HG02623 (cell line): ENCODE data around the gene MTRF1L.

Experiments
- ATAC-seq: cut with Tn5 transposase; IDR thresholded peaks from one replicate; pipeline ENCODE4 v1.9.1; 2021; ENCODE audit warnings: moderate library complexity; ENCODE audit not compliant: unreplicated experiment

The MTRF1L gene, protein sequence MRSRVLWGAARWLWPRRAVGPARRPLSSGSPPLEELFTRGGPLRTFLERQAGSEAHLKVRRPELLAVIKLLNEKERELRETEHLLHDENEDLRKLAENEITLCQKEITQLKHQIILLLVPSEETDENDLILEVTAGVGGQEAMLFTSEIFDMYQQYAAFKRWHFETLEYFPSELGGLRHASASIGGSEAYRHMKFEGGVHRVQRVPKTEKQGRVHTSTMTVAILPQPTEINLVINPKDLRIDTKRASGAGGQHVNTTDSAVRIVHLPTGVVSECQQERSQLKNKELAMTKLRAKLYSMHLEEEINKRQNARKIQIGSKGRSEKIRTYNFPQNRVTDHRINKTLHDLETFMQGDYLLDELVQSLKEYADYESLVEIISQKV

DNA sequence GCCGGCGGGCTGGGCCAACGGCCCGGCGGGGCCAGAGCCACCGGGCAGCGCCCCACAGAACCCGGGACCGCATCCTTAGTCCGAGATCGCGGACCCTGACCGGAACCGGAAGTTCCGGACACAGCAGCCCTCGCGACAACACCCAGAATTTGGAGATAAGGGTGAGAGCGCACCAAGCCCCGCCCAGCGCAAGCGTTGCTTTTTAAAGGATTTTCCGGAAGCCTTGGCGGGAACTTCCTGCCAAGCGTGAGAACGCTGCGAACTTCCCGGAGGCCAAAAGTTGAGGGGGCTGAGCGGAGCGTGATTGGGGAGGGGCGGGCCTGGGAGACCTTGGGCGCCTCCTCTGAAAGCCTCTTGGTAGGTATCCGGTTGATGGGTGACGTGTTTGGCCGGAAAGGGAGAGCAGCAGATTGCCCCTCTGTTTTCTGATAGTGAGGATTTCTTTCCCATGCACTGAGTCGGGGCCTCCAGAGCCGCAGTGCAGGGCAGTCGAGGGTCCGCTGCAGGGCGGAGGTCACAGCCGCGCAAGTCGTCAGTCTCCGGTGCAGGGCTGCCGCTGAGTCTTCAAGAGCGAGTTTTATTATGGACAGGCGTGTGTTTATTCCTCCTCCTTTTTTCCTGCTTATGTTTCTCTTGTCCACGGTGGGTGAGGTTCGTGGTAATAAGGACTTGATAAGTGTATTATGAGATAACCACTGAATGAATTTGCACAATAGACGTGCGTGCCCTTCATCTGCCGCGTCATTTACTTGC lies at the start of gene MTRF1L:
Gene MTRF1L, minus strand, starts transcription at position 97 of the 753 bp plus-strand sequence. Its CDS starts 24 bp downstream, at position 73.
- peak; percentile 93 for ATAC-seq

DNA sequence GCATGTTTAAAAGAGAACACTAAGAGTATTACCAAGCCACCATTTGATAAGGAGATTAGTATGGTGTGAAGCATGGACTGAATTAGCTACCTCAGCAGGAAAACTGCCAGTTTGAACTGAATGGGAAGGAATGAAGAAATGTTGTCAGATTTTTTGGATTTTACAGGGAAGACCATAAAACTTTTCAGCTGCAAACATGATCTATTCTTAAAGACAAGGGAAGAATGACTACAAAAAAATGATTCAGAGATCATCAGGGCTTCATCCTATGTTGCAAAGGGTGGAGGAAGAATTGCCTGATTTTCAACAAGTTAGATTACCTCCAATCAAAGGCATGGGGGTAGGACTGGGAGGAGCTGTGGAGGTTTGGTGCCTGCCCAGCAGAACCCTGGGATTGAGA lies 49.3 kb upstream of the MTRF1L start:
- ATAC-seq = no peak

DNA sequence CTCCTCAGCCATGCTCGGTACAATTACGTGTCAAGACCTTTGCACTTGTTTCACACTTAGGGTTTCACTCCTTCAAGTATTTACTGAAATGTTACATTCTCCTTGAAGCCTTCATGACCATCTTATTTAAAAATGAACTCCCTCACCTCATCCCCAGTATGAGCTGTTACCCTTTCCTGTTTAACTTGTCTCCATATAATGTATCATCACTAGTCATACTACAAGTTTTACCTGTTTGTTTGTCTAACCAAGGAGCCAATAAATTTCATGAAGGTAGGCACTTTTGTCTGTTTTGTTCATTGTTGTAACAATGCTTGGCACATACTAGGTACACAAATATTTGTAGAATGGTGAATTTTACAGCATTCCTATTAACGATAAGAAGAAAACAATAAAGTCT lies 46.1 kb upstream of the MTRF1L start:
- no peak for ATAC-seq

DNA sequence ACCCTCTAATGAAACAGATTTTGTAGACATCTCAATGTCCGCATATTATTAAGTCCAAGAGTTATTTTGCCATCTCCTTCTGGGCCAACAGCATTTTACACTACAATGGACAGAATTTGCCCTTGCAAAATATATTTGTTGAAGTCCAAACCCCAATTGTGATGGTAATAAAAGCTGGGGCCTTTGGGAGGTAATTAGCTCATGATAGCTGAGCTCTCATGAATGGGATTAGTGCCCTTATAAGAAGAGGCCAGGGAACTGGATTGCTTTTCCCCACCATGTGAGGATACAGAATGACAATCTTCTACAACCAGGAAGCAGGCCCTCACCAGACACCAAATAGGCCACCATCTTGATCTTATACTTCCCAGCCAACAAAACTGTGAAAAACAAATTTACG lies 44.9 kb upstream of the MTRF1L start:
- no peak for ATAC-seq

DNA sequence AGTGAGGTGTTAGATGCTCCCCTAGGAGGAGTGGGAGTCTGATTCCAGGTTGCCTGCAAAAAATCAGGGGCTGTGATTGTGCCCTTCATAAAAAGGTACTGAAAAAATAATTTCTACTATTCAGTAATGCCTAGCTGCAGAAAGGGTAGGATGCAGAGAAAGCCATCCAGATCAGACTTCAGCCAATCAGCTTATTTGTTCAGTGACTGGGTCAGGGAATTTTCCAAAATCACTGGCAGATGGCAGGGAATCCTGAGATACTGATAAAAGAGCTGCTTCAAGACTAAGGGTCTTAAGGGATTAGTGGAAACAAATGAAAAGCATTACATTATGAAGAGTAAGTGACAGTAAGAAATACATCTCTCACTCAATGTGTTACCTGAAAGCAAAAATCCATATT lies 42.8 kb upstream of the MTRF1L start:
- ATAC-seq = no peak

DNA sequence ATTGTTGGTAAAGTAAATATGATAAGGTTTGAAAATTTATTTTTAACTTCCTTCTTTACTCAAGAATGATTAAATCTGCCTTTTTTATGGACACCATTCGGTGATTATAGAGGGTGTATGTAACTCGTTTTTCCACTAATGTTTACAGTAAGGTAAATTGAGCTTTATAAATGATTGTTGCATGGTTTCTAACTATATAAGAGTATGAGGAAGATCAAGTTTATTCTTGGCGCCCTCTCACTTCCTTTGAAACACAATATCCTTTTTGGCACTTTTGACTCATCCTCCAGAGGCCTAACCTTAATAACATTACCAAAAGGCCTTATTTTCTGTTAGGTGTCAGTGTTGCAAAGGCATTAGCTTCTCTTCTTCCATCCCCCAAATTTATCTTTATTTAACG lies 41.8 kb upstream of the MTRF1L start:
- no peak for ATAC-seq

DNA sequence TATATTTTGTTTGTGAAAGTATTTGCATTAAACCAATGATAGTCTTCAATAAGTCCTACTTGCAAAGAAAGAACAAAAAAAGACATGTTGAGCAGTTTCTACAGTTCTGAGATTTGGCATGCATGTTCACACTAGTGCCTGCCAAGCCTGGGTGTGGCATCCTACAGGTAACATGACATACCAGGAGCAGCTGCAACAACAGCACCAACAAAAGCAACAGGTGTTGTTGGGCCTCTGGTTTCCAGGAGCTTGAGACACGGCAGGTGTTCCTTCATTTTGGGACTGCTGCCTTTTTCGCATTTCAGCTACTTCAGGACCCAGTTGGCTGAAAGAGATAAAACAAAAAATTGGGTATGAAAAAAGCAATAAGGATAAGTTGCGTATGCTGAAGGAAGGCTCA lies 41.2 kb upstream of the MTRF1L start:
- no peak for ATAC-seq

DNA sequence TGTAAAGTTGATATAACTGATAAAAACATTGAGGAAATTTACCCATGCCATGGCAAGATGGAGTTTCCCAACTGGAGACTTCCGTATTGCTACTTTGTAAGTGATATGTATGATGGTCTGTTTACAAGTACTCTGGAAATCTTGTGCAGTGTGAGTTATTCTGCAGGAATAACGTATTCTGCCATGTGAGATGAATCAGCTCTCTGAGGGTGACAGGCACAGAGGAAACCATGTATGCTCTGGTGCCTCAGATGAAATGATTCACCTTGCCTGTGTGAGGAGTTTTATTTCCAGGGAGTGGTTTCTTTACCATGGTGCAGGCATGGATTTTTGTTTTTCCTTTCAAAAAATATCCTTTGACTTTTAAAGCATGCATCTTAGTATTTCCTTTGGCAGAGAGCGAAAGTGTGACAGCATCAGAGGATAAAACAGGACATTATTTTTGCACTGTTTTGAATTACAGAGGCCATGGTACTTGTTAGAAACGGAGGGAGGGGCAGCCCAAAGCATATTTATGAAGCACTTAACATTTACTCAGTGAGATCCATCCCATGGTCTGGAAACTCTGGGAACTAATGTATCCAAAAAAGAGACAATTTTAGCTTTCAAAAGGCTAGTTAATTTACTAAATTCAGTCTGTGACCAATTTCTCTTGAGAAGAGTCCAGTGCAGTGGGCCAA lies 36.0 kb upstream of the MTRF1L start:
- no peak for ATAC-seq

DNA sequence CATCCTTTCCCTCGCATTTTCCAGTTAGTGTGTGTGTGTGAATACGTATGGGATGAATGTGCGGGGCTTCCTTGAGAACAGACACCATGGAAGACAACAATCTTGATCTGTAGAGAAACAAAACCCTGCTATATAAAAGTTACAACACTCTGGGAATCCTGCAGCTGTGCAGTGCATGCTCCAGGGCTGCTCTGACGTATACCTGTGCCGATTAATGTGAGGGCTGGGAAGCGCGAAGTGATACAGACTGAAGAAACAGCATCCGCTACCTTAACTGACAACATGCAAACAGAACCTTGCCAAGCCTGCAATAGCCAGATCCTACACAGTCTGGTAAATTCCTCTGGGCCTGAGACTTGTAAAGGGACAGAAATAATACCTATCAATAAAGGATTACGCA lies 31.6 kb upstream of the MTRF1L start:
- ATAC-seq = no peak

DNA sequence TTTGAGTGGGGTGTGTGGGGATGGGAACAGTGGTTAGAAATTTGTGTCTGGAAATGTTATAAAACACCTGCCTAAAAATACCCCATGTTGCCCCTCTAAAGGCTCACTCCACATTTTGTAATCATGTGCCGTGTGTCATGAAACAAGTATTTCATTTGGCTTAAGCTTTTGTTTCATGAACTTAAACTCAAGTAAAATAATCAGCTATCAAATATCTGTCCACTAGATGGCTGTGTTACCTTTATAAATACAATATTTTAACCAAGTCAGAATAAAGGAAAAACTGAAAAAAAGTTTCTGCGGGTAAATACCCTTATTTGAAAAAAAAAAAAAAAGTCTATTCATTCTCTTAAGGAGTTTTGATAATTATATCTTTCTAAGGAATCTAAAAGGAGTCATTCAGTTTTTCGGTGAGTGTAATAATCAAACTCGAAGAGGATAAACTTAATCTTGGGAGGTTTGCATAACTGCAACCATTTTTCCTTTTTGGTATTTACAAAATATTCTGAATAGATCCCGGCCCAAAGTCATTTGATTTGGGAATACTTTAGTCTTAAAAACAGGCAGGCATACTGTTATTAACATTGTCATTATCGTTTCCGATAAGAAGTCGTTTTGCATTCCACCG lies 29.9 kb upstream of the MTRF1L start:
- no peak for ATAC-seq

DNA sequence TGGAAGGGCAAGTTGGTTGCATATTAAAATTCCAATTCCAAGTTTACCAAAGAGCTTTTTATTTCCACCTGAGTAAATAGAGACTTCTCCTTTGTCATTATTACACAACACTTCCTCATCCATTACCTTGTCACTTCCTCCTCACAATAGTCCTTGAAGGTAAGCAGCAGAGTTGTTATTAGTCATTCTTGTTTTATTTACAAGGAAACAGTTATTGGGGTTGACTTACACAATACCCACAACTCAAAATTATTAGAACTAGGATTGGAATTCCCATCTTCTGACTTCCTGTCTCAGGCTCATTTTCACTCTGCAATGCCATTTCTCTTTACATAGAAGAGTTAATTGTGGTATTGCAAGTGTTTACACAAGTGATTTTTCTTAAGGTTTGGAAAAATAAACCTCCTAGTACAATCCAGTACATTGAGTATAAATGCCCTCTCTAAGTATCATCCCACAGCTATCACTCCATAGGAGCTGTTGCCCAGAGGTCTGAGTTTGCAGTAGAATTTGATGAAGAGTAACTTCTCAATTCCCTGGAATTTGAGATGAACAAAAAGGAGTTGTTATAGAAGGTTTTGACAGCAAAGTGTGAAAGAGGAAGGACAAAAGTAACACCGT lies 28.9 kb upstream of the MTRF1L start:
- no peak for ATAC-seq

DNA sequence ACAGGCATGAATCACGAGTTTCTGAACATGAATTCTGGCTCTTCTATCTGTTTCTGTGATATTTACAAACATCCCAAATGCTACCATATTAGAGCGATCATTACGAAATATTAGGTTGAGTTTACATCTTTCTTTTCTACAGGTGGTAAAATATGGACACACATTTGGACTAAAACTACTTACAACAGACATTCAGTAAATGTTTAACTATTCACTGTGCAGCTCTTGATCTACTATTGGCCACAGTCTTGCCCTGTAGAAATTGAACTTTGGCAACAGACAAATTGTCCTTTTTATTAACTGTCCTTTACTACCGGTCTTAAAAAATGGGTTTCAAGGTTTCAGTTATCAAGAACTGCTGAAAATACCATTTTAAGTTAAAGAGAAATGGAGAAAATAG lies 26.5 kb upstream of the MTRF1L start:
- no peak for ATAC-seq

DNA sequence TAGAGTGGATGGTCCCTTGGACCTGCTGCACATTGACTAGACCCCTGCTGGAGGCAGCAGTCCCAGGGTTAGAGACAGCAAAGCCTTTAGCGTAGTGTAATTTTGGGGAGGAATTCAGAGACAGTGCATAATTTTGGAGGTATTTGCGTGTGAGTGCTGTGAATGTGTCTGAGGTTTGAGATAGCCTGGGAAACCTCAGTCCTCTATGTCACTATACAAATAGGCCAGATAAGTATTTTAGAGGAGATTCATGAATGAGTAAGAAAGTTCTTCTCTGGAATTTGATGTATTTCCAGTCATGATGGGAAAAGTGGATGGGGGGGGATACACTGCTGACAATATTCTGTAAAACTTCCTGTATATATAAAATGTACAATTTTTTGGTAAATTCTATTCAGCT lies 25.8 kb upstream of the MTRF1L start:
- no peak for ATAC-seq

DNA sequence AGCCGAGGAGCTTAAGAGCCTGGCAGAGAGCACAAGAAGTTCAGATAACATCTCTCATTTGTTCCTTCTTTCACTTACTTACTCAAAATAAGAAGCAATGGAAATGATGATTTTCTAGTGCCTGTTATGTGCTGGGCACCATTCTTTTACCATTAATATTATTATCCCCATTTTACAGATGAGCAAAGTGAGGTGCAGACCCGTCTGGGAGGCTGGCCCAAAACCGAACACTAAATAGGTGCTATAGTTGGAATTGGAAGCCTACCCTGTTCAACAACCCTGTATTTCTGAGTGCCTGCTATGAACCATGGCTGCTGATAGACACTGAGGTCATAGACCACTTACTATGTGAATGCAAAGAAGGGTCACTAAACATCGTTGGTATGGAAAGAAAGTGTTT lies 25.0 kb upstream of the MTRF1L start:
- ATAC-seq = no peak

DNA sequence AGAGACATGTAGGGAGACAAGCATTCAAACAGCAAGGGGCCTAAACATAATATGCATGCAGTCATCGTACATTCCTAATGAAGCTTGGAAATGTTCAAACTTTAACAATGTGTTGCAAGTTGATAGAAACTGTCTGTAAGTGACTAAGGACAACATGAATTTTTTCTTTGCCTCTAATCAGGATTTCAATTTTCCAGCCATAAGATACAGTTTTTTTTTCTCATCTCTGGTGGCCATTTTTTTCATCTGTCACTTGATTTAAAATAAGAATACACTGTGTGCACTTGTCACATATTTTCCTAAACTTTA lies 22.2 kb upstream of the MTRF1L start:
- no peak for ATAC-seq

DNA sequence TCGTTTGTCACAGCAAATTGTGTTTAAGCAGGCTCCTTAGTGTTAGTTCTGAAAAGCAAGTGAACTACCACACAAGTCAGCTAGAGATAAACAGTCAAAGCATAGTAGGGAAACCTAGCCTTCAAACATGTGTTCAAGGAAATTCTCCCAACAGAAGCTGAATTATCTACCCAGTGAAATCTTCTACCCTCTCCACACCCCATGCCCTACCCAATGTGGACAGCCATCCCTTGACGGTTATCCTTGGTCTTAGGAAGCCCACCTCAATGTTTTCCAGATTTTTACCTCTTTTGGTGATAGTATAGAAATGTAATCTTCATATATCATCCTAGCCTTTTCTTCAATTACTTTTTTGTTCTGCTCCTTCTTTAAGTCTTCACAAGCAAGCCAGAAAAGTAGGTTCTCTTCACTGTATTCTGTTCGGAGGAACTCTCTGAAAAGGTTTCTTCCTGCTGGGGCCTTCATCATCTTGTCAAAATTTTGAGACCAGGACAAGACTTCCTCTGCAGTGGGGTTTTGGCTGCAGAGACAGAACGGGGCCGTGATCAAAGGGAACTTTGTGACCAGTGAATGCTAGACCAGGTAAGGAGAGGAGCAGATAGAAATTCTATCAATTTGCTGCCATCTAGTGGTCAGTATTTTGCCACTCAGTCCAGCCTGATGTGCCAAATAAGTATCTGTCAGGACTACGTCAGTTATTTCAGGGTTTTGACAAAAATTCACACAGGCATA lies 21.6 kb upstream of the MTRF1L start:
- peak; percentile 100 for ATAC-seq

DNA sequence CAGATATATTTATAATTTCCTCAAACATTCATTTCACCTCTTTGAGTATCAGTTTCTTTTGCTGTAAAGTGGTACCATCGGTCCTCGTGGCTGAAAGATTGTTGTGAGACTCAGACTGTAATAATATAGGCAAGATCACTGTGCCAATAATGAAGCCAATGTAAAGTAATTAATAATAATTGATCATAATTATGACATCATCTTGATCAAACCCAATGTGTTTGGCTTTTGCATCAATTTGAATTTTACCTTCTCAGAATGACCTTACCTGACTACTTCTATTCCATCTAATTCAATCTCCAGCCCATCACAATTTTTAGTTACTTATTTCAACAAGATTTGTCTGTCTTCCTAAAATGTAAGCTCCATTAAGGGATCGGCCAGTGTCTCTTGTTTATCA lies 15.8 kb upstream of the MTRF1L start:
- no peak for ATAC-seq

DNA sequence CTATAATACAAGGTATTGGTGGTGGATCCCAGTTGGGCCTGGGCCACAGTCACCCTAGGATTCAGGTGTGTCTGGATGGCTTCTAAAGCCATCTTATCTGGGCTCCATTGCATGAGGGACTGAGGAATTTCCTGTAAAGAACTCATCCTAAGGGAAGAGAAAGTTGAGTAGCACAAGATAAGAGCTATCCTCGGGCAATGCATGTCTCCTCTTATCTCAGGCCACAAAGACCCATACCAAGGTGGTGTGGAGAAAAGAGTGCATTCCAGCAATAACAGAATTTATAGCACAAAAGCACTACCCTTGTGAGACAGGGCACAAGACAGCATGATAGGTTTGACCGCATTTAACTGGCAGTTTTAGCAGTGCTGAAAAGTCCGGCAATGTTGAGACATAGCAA lies 14.3 kb upstream of the MTRF1L start:
- no peak for ATAC-seq

DNA sequence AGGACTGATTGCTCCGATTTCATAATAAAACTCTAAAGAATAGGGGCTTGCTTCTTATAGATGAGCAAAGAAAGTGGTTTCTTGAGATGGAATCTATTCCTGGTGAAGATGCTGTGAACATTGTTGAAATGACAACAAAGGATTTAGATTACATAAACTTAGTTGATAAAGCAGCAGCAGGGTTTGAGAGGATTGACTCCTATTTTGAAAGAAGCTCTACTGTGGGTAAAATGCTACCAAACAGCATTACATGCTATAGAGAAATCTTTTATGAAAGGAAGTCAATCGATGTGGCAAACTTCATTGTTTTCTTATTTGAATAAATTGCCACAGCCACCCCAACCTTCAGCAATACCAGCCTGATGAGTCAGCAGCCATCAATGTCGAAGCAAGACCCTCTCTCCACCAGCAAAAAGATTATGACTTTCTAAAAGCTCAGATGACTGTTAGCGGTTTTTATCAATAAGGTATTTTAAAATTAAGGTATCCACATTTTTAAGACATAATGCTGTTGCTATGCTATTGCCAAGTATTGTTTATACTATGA lies 12.7 kb upstream of the MTRF1L start:
- ATAC-seq = no peak

DNA sequence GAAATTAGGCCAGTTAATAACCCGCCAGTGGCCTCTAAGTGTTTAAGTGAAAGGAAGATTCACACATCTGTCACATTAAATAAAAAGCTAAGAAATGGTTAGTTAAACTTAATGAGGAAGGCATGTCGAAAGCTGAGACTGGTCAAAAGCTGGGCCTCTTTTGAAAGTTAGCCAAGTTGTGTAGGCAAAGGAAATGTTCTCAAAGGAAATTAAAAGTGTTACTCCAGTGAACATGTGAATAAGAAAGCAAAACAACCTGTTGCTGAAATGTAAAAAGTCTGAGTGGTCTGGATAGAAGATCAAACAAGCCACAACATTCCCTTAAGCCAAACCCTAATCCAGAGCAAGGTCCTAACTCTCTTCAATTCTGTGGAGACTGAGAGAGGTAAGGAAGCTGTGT lies 10.9 kb upstream of the MTRF1L start:
- no peak for ATAC-seq
